Aorta (tissue), 5 donors: ENCODE results near the gene ZNF610. TPM values are rescaled to one million over a fixed set of nuclear protein-coding genes. Genes with fewer than 3 reads are reported as not detected.
"Not testable (repeated sequence)": the region's sequence is repeated elsewhere in the genome, so short reads cannot be mapped to it uniquely, and the experiment has no call there.

Source experiments
- ATAC-seq: fragments of 200-7000 bp; cut with Tn5 transposase; one replicate; pipeline ENCODE4 v1.9.1; 2022; ENCODE audit warnings: moderate library complexity; ENCODE audit not compliant: low FRiP score
- DNase-seq, 2 donors: peaks; one replicate each; pipeline ENCODE4 v3.0.0-alpha.2; 2020
- H3K27ac ChIP-seq, 2 donors: one replicate each; pipeline ENCODE4 v1.5.1; 2013; ENCODE audit warnings: low read length in 2 of 2, mild to moderate bottlenecking in 2 of 2, moderate library complexity in 2 of 2, control low read depth in 1 of 2, inconsistent platforms in 1 of 2, low read depth in 1 of 2
- H3K27me3 ChIP-seq, 2 donors: one replicate each; pipeline ENCODE4 v1.6.1; 2013; ENCODE audit warnings: control low read depth in 1 of 2, low read length in 1 of 2, mild to moderate bottlenecking in 1 of 2, moderate library complexity in 1 of 2; ENCODE audit not compliant: insufficient read depth in 2 of 2, control insufficient read depth in 1 of 2
- H3K36me3 ChIP-seq, 2 donors: one replicate each; pipeline ENCODE4 v1.6.1; 2013; ENCODE audit warnings: control low read depth in 1 of 2, low read length in 1 of 2, mild to moderate bottlenecking in 1 of 2; ENCODE audit not compliant: insufficient read depth in 2 of 2, control insufficient read depth in 1 of 2
- H3K4me1 ChIP-seq, 2 donors: one replicate each; pipeline ENCODE4 v1.6.1; 2013; ENCODE audit warnings: low read length in 2 of 2, control low read depth in 1 of 2, mild to moderate bottlenecking in 1 of 2, moderate library complexity in 1 of 2; ENCODE audit not compliant: insufficient read depth in 2 of 2, control insufficient read depth in 1 of 2
- H3K4me3 ChIP-seq, 2 donors: one replicate each; pipeline ENCODE4 v1.5.1; 2013; ENCODE audit warnings: low read length in 2 of 2, control low read depth in 1 of 2, mild to moderate bottlenecking in 1 of 2
- H3K9me3 ChIP-seq: one replicate; pipeline ENCODE4 v1.6.1; 2013; ENCODE audit warnings: mild to moderate bottlenecking, low read length; ENCODE audit not compliant: control insufficient read depth
- WGBS, 2 donors: extraction: QIAGEN DNeasy Blood & Tissue Kit; methylation state at CpG; one replicate each; pipeline ENCODE4 v1.1.7; 2013; 5-methylcytosine and 5-hydroxymethylcytosine counted together
- intact Hi-C, 2 donors: fragments of 100-400 bp; cut with DNase I; formaldehyde crosslinking; loops; one replicate each; pipeline versions ENCODE4 v1.14.2 to v1.15.0; 2022
- long read RNA-seq, 2 donors: library from polyadenylated mRNA; unstranded; transcript quantifications; one replicate each; pipeline ENCODE4 v2.0.0, GENCODE V29; 2020 to 2021
- polyA plus RNA-seq, 2 donors: library from polyadenylated mRNA; stranded (reverse); fragments of 200-250 nt; gene quantifications; one replicate each; pipeline ENCODE4 v1.2.3, GENCODE V29; 2013
- total RNA-seq, 2 donors: library from RNA; stranded (reverse); fragmentation: NEBNext Ultra II Directional; extraction: Animal tissue kit (Norgen Biotek cat#: 25700); gene quantifications; one replicate each; pipeline ENCODE4 v1.2.1, GENCODE V29; 2021
- donor health status: healthy with polysubstance abuse.
- donor health status: Bipolar disorder and iron deficiency.
- donor health status: DM: no; HTN: no; CAD: no.
- donor health status: DM: no; HTN: no; CAD: no.
- donor health status: DM: yes; HTN: yes; CAD: no.

The ZNF610 gene
- 1 to 10 TPM; 2.2 to 3.2 TPM for total RNA-seq
- polyA plus RNA-seq: 1 to 10 TPM in 1 of 2 donors, under 1 TPM in 1; 0.50 to 1.6 TPM
- long read RNA-seq, donor 1: 0 reads
- long read RNA-seq, donor 2: 0 reads

GRCh38 chr19:52336117-52336790 is at the start of gene ZNF610:
TSS of gene ZNF610 (plus strand) at chr19:52336243. CDS start at chr19:52349173, 12,930 bp downstream.
- H3K4me3 ChIP-seq: peak within 1 kb of the TSS; percentile 66 to 80
- H3K9me3 ChIP-seq: peaks cover 10% of the 10 kb centered on the region
- peak within 1 kb of the TSS; percentile 9 to 28 for H3K27ac ChIP-seq
- peak; percentile 93 to 97 for DNase-seq
- no peaks in the 10 kb centered on the region for H3K27me3 ChIP-seq
- ATAC-seq: peak; percentile 96
- 0 to 1% methylated on average over 55 of the region's 55 CpGs for whole genome bisulfite sequencing, 2 donors
- H3K4me1 ChIP-seq: no peaks in the 10 kb centered on the region
- H3K36me3 ChIP-seq: no peaks in the 10 kb centered on the region
- intact Hi-C loops: loop anchor here in 1 of 2 donors (5.0 to 10.0 kb wide), 2 partner anchors 39 to 409 kb away; partner anchors contain the start of gene ZNF480

GRCh38 chr19:52286256-52286655 is 49.8 kb upstream of the ZNF610 start:
- H3K27ac ChIP-seq: no peak overlapping the region
- no peaks in the 10 kb centered on the region for H3K4me1 ChIP-seq
- H3K36me3 ChIP-seq: peaks cover 10 to 21% of the 10 kb centered on the region in 2 donors
- no peak for ATAC-seq
- WGBS, 2 donors: 85 to 89% methylated on average over 6 of the region's 6 CpGs
- no peak for DNase-seq
- H3K4me3 ChIP-seq: no peak overlapping the region
- intact Hi-C loops: no loop called here
- H3K27me3 ChIP-seq: no peaks in the 10 kb centered on the region
- H3K9me3 ChIP-seq: peaks cover 3% of the 10 kb centered on the region

- H3K27me3 ChIP-seq: no peaks in the 10 kb centered on the region
- WGBS, 2 donors: 82 to 89% methylated on average over 3 of the region's 3 CpGs
- peaks cover 3 to 7% of the 10 kb centered on the region in 2 donors for H3K36me3 ChIP-seq
These were observed 44.3 kb upstream of the ZNF610 start for GRCh38 chr19:52291781-52292180.

GRCh38 chr19:52292946-52293345 is 43.1 kb upstream of the ZNF610 start:
- H3K4me1 ChIP-seq, H3K27me3 ChIP-seq, H3K27ac ChIP-seq, H3K4me3 ChIP-seq, H3K36me3 ChIP-seq, H3K9me3 ChIP-seq, intact Hi-C loops, ATAC-seq, DNase-seq: not testable (repeated sequence)
- WGBS, 2 donors: 97 to 99% methylated on average over 6 of the region's 6 CpGs

More at GRCh38 chr19:52291781-52292180, 44.3 kb upstream of the ZNF610 start:
- Histone ChIP-seq H3K27ac (no peak overlapping the region), H3K9me3 (peaks cover 6% of the 10 kb centered on the region), H3K4me1 (no peaks in the 10 kb centered on the region), H3K4me3 (no peak overlapping the region)
- no peak for DNase-seq
- ATAC-seq: no peak
- intact Hi-C loops: no loop called here

GRCh38 chr19:52296400-52296772 is 39.7 kb upstream of the ZNF610 start:
- 17% methylated on average over 8 of the region's 8 CpGs for WGBS, 2 donors
- ATAC-seq: no peak
- Histone ChIP-seq H3K27ac (peak overlapping the region in 1 of 2 donors; percentile 87), H3K36me3 (peaks cover 4 to 8% of the 10 kb centered on the region in 2 donors), H3K9me3 (peaks cover 2% of the 10 kb centered on the region), H3K4me1 (no peaks in the 10 kb centered on the region), H3K4me3 (peak overlapping the region; percentile 49 to 60), H3K27me3 (no peaks in the 10 kb centered on the region)
- intact Hi-C loops: loop anchor here in 1 of 2 donors (5.0 kb wide), 1 partner anchor 41 kb away; the partner anchor contains the start of gene ZNF610
- DNase-seq: no peak

GRCh38 chr19:52296773-52297600 is 39.1 kb upstream of the ZNF610 start, which contains the start of gene ZNF480:
TSS of gene ZNF480 (plus strand) at chr19:52297169. CDS start at chr19:52300413, 3,244 bp downstream.
- 0 to 1% methylated on average over 55 to 71 of the region's 75 CpGs for WGBS, 2 donors
- ATAC-seq: peak; percentile 92
- Histone ChIP-seq H3K4me1 (no peaks in the 10 kb centered on the region), H3K27ac (peak within 1 kb of the TSS in 1 of 2 donors; percentile 87), H3K4me3 (peak within 1 kb of the TSS; percentile 49 to 60), H3K36me3 (peaks cover 5 to 8% of the 10 kb centered on the region in 2 donors), H3K9me3 (peaks cover 2% of the 10 kb centered on the region), H3K27me3 (no peaks in the 10 kb centered on the region)
- intact Hi-C loops: loop anchor here in 1 of 2 donors (5.0 kb wide), 1 partner anchor 40 kb away; the partner anchor contains the start of gene ZNF610
- DNase-seq: peak; percentile 91 to 95

GRCh38 chr19:52297601-52298364 is 38.3 kb upstream of the ZNF610 start:
- ATAC-seq: no peak
- peaks cover 5 to 8% of the 10 kb centered on the region in 2 donors for H3K36me3 ChIP-seq
- intact Hi-C loops: loop anchor here in 1 of 2 donors (5.0 kb wide), 1 partner anchor 40 kb away; the partner anchor contains the start of gene ZNF610
- no peaks in the 10 kb centered on the region for H3K27me3 ChIP-seq
- H3K4me3 ChIP-seq: peak overlapping the region; percentile 43 to 44
- DNase-seq: no peak
- peak overlapping the region in 1 of 2 donors; percentile 58 for H3K27ac ChIP-seq
- no peaks in the 10 kb centered on the region for H3K9me3 ChIP-seq
- H3K4me1 ChIP-seq: no peaks in the 10 kb centered on the region
- WGBS, 2 donors: 7 to 9% methylated on average over 18 of the region's 18 CpGs

GRCh38 chr19:52307275-52307674 is 28.8 kb upstream of the ZNF610 start:
- peaks cover 30% of the 10 kb centered on the region for H3K9me3 ChIP-seq
- H3K27ac ChIP-seq: no peak overlapping the region
- no peaks in the 10 kb centered on the region for H3K27me3 ChIP-seq
- intact Hi-C loops: no loop called here
- WGBS, 2 donors: 97% methylated on average over 10 of the region's 10 CpGs
- H3K36me3 ChIP-seq: peaks cover 15 to 22% of the 10 kb centered on the region in 2 donors
- no peak for DNase-seq
- no peaks in the 10 kb centered on the region for H3K4me1 ChIP-seq
- no peak overlapping the region for H3K4me3 ChIP-seq
- no peak for ATAC-seq
